Measurements from ENCODE around the gene CD248.
A peak's percentile ranks its signal among the peaks of the same experiment; 100 is the strongest.

CD248 gene

DNA sequence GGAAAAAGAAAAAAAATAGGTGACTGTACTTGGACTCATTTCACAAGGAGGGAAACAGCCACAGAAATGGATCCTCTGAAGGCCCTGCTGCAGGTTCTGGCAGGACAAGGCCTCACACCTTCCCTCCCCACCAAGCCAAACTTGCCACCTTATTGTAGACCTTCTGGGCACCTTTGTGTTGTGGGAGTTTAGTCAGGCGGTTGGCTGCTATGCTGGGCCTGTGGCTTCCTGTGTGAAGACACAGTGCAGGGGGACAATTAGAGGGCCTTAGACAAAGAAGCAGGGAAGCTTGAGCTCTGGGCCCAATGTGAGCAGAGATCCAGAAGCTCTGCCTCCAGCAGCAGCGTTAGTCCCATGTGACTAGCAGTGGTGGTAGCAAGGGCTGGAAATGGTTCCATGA, 44.2 kb downstream of the CD248 start:
- TF ChIP-seq SPI1 (IDR thresholded peaks at IDR 0.05; ENCODE audit: borderline replicate concordance, low read depth) (no peak), POLR2AphosphoS5 (IDR thresholded peaks at IDR 0.05; ENCODE audit: low read depth) (no peak), GABPA (IDR thresholded peaks at IDR 0.05; ENCODE audit: low read depth) (no peak)
- TF ChIP-seq, protein P1, sequence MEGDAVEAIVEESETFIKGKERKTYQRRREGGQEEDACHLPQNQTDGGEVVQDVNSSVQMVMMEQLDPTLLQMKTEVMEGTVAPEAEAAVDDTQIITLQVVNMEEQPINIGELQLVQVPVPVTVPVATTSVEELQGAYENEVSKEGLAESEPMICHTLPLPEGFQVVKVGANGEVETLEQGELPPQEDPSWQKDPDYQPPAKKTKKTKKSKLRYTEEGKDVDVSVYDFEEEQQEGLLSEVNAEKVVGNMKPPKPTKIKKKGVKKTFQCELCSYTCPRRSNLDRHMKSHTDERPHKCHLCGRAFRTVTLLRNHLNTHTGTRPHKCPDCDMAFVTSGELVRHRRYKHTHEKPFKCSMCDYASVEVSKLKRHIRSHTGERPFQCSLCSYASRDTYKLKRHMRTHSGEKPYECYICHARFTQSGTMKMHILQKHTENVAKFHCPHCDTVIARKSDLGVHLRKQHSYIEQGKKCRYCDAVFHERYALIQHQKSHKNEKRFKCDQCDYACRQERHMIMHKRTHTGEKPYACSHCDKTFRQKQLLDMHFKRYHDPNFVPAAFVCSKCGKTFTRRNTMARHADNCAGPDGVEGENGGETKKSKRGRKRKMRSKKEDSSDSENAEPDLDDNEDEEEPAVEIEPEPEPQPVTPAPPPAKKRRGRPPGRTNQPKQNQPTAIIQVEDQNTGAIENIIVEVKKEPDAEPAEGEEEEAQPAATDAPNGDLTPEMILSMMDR (IDR thresholded peaks at IDR 0.05; ENCODE audit: insufficient read depth, low read length), result no peak
- TF ChIP-seq, protein P2, sequence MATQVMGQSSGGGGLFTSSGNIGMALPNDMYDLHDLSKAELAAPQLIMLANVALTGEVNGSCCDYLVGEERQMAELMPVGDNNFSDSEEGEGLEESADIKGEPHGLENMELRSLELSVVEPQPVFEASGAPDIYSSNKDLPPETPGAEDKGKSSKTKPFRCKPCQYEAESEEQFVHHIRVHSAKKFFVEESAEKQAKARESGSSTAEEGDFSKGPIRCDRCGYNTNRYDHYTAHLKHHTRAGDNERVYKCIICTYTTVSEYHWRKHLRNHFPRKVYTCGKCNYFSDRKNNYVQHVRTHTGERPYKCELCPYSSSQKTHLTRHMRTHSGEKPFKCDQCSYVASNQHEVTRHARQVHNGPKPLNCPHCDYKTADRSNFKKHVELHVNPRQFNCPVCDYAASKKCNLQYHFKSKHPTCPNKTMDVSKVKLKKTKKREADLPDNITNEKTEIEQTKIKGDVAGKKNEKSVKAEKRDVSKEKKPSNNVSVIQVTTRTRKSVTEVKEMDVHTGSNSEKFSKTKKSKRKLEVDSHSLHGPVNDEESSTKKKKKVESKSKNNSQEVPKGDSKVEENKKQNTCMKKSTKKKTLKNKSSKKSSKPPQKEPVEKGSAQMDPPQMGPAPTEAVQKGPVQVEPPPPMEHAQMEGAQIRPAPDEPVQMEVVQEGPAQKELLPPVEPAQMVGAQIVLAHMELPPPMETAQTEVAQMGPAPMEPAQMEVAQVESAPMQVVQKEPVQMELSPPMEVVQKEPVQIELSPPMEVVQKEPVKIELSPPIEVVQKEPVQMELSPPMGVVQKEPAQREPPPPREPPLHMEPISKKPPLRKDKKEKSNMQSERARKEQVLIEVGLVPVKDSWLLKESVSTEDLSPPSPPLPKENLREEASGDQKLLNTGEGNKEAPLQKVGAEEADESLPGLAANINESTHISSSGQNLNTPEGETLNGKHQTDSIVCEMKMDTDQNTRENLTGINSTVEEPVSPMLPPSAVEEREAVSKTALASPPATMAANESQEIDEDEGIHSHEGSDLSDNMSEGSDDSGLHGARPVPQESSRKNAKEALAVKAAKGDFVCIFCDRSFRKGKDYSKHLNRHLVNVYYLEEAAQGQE (IDR thresholded peaks at IDR 0.05; ENCODE audit: insufficient replicate concordance, low read depth), result no peak
- Histone ChIP-seq H3K4me3 (replicated peaks; ENCODE audit: insufficient read depth, low read length) (no peak overlapping the region), H3K27ac (replicated peaks) (no peak overlapping the region), H3K27me3 (ENCODE audit: insufficient read depth, poor library complexity, severe bottlenecking) (no peaks in the 10 kb centered on the region)
- DNase-seq (ENCODE audit: low read depth in 1 of 2, low spot score in 1 of 2), result no peak

DNA sequence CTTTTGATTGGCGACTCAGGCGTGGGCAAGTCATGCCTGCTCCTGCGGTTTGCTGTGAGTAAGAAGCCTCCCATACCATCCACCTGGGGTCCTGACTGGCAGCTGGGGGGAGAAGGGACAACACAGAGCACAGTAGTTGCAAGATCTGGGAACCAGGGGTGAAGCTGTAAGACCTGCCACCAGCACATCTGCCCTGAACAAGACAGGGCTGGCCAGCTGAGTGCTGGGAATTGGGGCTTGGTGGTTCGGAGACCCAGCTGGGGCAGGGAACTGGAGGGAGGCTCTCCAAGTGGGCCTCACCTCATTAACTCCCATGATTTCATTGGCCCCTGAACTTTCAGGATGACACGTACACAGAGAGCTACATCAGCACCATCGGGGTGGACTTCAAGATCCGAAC, 45.0 kb downstream of the CD248 start:
- Histone ChIP-seq H3K27me3 (ENCODE audit: insufficient read depth, poor library complexity, severe bottlenecking) (no peaks in the 10 kb centered on the region), H3K4me3 (replicated peaks; ENCODE audit: insufficient read depth, low read length) (no peak overlapping the region), H3K27ac (replicated peaks) (no peak overlapping the region)
- DNase-seq (ENCODE audit: low read depth in 1 of 2, low spot score in 1 of 2), result no peak
- TF ChIP-seq, protein P1 (IDR thresholded peaks at IDR 0.05; ENCODE audit: insufficient read depth, low read length), result no peak
- TF ChIP-seq SPI1 (IDR thresholded peaks at IDR 0.05; ENCODE audit: borderline replicate concordance, low read depth), result no peak
- TF ChIP-seq, protein P2 (IDR thresholded peaks at IDR 0.05; ENCODE audit: insufficient replicate concordance, low read depth), result no peak
- TF ChIP-seq POLR2AphosphoS5 (IDR thresholded peaks at IDR 0.05; ENCODE audit: low read depth), result no peak
- no peak for TF ChIP-seq GABPA (IDR thresholded peaks at IDR 0.05; ENCODE audit: low read depth)

DNA sequence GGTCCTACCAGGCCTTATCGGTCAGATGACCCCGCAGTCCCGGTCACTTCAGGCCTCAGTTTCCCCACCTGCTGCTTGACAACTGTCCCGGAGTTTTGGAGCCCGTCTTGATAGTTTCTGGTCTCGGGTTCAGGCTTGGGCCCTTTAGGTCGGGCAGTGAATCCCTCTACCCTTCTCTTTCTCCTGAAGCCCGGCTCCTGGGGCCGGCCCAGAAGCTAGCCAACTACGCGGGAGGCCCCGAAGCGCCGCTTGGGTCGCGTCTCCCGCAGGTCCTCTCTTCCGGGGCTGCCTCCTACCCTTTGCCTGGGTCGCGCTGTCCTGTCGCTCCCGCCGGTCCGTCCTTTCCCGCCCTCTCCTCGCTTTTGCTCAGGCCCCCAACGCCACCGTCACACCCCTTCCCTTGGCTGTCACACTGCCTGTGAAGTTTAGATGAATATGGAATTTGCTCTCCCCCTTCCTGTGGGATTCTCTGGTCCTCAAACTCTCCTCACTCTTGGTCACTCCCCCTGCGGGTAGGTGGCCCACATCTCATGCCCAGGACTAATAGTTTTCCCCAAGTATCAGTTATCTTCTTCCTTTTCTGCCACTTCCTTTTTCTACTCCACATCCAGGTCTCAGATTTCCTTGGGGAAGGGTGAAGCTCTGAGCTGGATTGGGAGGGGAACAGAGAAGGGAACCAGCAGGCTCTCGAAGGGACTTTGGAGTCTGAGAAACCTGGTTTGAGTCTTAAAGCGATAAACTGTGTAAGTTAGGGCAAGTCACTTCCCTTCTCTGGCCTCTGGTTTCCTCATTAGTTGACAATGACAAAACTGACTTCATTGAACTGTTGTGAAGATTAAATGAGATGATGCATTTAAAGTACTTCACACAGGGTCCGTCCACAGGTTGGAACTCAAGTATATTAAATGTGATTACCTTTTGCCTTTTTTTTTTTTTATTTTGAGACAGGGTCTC, 47.6 kb downstream of the CD248 start:
- peak; percentile 43 to 75 for DNase-seq (ENCODE audit: low read depth in 1 of 2, low spot score in 1 of 2)
- no peaks in the 10 kb centered on the region for H3K27me3 ChIP-seq (ENCODE audit: insufficient read depth, poor library complexity, severe bottlenecking)
- H3K4me3 ChIP-seq (replicated peaks; ENCODE audit: insufficient read depth, low read length), result peak overlapping the region; percentile 97
- TF ChIP-seq, protein P1 (IDR thresholded peaks at IDR 0.05; ENCODE audit: insufficient read depth, low read length), result peak; percentile 4
- TF ChIP-seq SPI1 (IDR thresholded peaks at IDR 0.05; ENCODE audit: borderline replicate concordance, low read depth), result peak; percentile 89
- no peak for TF ChIP-seq POLR2AphosphoS5 (IDR thresholded peaks at IDR 0.05; ENCODE audit: low read depth)
- peak overlapping the region; percentile 83 for H3K27ac ChIP-seq (replicated peaks)

All from HL-60 (cell line).